M059J (cell line): ENCODE results near the gene TCF19. TPM values are rescaled to one million over a fixed set of nuclear protein-coding genes. Genes with fewer than 3 reads are reported as not detected.
A peak's percentile ranks its signal among the peaks of the same experiment; 100 is the strongest.
"Not testable (repeated sequence)": the region's sequence is repeated elsewhere in the genome, so short reads cannot be mapped to it uniquely, and the experiment has no call there.

ENCODE experiments used
- DNase-seq: peaks from one replicate; pipeline ENCODE4 v3.0.0-alpha.2; 2012; ENCODE audit warnings: low read depth
- total RNA-seq: library from RNA; depleted of rRNA; stranded (reverse); fragments of >200 nt; shearing (Covaris generic); gene quantifications from 2 replicates; pipeline ENCODE4 v1.2.3, GENCODE V29; 2014

The TCF19 gene
- total RNA-seq, 1 experiment from 2014 or later, result 130 TPM

DNA sequence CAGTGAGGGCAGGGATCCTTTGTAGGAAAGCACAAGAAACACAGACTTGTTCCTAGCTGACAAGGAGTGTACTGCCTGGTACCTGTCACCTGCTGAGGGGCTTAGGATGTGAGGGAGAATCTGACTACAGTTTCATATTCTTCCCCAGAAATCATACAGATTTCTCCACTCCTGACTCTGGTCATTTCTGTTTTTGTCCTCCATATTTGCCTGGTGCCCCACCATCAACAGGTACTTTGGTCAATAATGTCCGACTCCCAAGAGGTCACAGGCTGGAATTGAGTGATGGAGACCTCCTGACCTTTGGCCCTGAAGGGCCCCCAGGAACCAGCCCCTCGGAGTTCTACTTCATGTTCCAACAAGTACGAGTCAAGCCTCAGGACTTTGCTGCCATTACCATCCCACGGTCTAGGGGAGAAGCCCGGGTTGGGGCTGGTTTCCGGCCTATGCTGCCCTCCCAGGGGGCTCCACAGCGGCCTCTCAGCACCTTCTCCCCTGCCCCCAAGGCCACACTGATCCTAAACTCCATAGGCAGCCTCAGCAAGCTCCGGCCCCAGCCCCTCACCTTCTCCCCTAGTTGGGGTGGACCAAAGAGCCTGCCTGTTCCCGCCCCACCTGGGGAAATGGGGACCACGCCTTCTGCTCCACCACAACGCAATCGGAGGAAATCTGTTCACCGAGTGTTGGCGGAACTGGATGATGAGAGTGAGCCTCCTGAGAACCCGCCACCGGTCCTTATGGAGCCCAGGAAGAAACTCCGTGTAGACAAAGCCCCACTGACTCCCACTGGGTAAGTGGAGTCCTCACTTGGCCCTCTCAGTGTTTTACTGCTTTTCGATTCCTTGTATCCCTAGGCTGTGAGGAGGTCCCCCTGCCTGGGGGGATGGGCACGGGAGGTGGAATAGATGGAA, 3.1 kb downstream of the TCF19 start:
- DNase-seq, result no peak

DNA sequence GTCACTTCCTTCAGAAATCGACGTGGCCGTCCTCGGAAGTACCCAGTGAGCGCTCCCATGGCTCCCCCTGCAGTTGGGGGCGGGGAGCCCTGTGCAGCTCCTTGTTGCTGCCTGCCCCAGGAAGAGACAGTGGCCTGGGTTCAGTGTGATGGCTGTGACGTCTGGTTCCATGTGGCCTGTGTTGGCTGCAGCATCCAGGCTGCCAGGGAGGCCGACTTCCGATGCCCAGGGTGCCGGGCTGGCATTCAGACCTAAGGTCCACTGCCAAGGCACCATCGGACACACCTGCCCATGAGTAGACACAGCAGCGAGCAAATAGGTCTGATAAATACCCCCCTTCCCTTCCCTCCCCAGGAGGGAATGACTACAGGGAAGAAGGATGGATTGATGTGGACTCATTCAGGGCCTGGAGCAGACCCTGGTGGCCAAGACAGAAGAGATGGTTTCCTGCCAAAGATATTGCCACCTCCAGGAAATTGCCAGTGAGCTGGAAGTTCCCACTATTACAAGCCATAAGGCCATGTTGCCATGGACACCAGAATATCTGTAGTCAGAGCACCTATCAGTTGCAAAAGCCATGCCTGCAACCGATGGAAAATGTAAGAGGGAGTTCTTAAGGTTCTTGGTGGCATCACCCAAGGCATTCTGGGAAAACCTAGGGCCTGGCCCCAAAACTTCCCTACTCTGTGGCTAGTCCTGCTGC, 4.2 kb downstream of the TCF19 start:
- no peak for DNase-seq

DNA sequence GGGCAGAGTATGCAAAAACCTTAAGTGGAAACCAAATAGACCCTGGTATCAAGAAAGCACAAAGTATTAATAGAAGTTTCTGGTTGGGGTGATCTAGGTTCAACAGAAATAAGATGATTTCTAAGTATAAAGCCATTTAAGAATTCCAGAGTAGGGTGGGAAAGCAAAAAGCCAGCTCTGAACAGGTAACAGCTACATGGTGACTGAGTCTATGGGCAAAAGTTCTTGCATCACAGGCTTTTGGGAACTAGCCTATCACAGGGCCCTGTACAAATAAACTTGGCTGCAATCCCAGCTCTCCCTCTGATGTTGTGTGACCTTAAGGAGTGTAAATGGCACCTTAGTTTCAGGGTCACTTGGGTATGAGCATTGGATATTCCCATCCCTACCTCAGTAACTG, 5.5 kb downstream of the TCF19 start:
- peak; percentile 52 for DNase-seq

DNA sequence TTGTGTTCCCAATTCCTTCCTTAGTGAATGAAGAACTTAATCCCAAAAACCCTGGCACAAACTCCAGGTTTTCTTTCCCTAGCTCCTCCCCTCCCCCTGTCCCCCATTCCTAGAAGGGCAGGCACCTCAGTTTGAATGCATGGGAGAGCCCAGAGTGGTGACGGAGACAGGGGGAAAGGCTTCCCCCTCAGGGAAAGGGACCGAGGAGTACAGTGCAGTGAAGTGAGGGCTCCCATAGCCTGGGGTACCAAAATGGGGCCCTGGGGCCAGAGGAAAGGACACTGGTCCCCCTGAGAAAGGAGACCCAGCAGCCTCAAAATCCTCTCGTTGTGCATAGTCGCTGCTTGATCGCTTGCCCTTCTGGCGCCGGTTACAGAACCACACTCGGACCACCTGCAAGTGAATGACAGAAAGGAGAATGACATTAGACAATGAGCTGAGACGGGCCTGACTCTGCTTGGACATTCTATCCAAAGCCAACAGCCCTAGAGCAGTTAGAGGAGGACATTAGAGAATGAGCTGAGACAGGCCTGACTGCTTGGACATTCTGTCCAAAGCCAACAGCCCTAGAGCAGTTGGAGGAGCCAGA, 6.2 kb downstream of the TCF19 start:
- not testable (repeated sequence) for DNase-seq

DNA sequence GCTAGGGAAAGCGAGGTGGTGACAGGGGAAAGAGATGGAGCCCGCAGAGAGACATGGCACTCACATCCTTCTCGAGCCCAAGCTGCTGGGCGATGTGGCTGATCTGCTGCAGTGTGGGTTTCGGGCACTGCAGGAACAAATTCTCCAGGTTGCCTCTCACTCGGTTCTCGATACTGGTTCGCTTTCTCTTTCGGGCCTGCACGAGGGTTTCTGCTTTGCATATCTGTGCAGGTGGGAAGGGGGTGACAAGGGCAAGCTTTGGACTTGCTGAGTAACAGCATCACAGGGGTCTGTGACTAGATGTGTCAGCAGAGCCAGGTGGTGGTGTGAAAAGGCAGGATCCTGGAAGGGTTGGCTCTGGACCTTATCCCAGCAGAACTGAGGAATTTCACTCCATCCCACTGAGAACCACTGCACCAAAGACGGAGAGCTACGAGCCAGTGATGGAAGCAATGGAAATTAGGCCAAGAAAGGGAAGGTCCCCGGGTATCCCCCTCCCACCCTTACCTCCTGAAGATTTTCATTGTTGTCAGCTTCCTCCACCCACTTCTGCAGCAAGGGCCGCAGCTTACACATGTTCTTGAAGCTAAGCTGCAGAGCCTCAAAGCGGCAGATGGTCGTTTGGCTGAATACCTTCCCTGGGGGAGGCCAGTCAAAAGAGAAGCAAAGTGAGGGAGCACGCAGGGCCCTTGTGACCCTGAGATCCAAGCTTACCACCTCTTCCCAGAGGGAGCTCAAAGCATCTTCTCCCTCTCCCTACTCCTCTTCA, 6.9 kb downstream of the TCF19 start:
- not testable (repeated sequence) for DNase-seq

DNA sequence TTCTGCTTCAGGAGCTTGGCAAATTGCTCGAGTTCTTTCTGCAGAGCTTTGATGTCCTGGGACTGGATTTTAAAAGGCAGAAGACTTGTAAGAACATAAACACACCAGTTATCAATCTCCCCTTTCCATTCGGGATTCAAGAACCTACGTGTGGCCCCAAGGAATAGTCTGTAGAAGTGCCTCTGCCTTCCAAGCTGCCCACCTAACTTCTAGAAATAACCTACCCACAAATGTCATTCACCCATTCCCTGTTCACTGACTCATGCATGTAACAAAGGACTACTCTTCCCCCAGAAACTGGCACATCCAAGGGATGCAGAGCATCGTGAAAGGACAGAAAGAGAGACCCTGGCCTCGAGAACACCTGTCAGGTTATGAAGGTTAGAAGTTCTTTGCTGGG, 7.6 kb downstream of the TCF19 start:
- DNase-seq, result no peak

DNA sequence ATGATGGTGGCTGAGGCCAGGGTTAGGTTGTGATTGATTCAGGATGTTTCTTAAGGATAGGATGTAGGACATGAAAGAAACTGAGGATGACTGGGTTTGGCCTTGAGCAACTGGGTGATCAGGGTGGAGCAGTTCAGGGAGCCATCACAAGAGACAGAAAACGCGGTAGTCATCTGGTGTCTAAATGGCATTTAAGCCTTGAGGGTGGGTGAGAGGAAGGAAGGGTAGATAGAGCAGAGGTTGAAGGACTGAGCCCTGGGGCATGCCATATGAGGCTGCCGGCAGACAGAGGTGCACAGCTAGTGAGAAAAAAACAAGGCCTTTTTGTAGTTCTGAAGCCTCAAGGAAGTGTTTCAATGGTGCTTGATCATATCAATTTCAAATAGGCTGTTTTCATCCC, 10.2 kb downstream of the TCF19 start:
- DNase-seq, result no peak

DNA sequence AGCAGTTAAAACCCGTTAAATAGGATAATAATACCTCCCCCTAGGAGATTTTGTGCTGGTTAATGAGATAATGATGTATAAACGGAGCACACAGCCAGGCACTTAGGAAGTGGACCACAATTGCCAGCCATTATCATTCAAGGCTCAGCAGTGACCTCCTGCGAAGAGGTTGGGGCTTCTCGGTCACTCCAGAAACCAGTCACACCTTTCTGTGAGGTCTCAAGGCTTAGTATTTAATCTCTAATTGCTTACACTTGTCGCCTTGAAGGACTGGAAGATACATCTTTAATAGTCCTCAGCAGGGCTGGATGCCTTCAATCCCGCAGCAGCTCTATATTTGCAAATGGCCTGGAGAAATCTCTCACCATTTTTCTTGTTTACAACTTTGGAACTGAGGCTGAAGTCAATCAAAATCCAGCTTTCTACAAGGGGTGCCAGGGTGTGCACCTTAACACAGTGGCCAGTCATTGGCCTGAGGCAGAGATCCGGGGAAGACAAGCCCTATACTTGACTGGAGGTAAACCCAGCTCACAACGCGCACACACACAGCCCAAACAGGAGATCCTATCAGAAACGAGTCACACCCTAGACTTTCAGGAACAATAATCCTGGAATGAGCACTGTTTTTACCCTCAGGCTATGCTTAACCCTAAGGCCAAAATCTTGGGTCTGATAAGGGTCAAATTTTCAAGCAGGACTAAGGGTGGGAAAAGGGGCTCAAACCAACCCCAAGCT, 10.9 kb downstream of the TCF19 start:
- DNase-seq, result peak; percentile 52

DNA sequence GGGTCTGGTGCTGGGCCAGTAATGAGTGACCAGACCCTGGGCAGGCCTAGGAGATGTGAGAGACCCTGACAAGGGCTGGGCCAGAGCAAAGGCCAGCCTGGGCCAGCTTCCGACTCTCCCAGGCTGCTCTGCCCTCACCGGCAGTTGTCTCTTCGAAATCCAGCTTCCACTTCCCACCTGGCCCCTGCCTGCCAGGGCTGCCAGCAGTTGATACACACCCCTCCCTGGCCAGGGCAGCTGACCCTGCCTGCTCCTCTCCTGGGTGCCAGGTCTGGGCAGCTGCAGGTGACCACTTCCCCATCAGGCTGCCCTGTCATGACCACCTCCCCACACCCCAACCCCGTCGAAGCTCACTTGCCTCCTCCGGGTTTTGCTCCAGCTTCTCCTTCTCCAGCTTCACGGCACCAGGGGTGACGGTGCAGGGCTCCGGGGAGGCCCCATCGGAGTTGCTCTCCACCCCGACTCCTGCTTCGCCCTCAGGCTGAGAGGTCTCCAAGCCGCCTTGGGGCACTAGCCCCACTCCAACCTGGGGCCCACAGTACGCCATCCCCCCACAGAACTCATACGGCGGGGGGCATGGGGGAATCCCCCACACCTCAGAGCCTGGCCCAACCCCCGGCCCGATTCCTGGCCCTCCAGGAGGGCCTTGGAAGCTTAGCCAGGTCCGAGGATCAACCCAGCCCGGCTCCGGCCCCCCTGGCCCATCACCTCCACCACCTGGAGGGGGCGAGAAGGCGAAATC, 11.6 kb downstream of the TCF19 start:
- not testable (repeated sequence) for DNase-seq

DNA sequence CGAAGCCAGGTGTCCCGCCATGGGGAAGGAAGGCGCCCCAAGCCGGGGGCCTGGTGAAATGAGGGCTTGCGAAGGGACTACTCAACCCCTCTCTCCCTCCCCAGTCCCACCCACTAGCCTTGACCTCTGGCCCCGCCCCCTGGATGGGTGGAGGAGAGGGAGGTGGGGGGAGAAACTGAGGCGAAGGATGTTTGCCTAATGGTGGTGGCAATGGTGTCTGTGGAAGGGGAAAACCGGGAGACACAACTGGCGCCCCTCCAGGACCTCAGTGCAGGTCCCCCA, 12.2 kb downstream of the TCF19 start, which contains the start of gene POU5F1:
TSS of gene POU5F1 (minus strand) at position 83 of the 282 bp plus-strand sequence. CDS start at position 21, 62 bp downstream.
- DNase-seq, result no peak

DNA sequence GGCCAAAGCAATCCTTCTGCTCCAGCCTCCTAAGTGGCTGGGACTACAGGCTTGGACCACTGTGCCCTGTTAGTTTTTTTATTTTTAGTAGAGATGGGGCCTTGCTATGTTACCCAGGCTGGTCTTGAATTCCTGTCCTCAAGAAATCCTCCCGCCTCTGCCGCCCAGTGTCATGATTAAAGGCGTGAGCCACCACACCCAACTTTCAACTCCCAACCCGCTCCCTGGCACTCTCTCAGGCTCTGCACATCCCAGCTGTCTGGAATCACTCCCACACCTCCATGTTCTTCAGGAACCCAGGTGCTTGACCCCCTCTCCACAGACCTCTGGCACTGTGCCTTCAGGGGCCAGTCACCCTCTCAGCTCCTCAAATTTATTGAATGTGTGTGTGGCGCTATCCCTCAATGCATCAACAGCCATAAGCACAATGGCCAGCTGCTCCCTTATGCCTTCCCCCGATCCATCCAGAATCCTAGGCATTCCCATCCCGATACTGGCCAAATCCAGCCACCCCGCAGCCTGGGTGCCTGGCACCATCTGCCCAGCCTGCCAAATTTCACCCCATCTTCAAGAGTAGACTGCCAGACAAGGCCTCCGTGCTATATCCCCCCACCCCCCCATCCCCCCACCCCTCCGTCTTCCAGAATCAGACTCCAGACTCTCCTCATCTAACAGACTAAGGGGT, 12.7 kb downstream of the TCF19 start:
- no peak for DNase-seq

DNA sequence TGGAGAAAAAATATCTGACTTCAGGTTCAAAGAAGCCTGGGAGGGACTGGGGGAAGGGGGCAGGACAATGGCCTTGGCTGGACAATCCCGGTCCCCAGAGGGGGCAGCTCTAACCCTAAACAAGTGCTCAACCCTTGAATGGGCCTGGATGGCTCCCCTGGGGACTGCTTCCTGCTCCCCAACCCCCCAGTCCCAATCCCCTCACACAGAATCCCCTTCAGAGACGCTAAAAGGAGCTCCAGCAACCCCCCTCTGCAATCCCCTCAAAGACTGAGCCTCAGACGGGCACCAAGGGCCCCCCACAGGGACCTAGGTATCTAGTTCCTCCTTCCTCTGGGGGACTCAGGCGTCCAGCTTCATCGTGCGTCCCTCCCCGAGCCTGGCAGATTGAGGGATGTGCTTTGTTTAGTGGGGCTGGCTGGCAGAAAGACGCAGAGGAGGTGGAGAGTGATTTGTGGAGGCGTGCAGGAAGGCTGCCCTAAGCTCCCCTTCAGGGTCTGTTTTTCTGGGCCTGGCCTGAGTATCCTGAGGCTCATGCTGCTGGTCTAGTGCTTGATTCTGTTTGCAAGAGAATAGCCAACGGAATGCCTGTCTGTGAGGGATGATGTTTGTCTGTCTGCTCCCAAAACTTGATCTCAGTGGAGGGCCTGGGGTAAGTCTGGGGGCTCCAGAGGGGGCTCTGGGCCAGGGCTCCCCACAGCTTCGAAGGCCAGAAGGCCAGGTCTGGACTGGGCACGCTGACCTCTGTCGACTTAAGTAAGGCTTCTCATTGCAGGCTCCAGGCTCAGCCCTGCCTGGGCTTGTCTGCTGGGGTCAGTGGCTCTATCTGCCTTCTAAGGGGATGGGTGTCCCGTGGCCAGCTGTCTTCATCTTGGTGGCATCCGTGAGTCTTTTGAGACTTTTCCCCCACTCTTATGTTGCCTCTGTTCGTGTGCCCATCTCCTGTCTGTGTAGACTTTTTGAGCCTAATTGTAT, 13.8 kb downstream of the TCF19 start:
- DNase-seq, result no peak

DNA sequence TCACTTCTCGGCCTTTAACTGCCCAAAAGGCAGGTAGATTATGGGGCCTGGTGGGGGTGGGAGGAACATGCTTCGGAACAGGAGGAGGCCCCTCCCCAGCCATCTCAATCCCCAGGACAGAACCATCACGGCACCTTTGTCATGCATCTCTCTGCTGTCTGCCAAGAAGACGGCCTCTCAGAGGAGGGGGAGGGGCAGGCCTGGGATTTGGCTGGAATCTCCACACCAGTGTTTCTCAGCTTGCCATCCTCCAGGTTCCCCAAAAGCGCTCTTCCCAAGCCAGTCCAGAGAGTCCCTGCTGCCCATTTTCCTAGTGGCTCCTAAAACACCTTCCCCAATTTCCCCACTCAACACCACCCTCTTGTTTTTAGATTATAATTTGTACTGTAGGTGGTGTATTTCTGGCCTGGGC, 14.6 kb downstream of the TCF19 start:
- DNase-seq, result no peak

DNA sequence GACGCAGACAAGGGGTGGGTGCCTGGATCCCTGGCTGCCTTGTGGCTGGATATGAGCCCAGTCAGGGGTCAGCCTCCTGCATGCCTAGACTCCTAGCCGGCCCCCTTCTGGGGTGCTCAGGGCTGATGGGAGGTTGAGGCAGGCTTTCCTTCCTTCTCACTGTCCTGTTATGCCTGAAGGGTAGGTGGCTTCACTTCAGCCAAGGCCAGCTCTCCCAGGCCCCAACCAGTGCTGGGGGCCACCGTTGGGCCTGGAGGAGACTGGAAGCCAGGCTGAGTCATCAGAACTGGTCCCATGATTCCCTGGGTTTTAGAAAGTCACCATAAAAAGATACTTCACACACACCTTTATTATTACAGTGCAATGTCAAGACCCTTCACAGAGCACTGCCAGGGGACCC, 15.0 kb downstream of the TCF19 start:
- peak; percentile 46 for DNase-seq

DNA sequence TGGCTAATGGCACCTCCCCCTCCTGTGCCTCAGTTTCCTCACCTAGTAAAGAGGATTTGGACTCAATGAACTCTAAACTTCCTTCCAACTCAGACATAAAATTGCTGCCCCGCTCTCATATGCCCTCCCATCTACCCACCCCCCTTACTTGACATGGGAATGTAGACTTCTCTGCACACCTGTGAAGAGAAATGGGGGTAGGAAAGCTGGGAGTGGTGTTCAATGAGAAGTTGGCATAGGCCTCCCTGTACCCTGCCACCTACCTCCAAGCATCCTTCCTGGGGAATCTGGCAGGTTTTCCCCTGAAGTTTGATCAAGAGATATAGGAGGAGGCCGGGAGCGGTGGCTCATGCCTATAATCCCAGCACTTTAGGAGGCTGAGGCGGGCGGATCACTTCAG, 16.0 kb downstream of the TCF19 start:
- no peak for DNase-seq

DNA sequence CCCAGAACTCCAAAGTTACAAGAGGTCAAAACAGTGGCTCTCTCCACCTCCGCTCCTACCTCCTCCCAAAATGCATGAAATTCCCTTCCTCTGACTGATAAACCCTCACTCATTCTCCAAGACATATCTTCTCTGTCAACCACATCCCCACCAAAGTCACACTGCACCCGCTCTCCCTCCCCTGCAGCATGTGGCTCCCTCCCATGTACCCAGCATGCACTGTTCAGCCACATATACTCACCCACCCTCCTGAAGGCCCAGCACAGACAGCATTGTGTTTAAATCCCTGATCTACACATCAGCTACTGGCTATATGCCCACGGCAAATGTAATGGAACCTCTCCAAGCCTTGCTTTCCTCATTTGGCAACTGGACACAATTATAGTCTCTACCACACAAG, 17.6 kb downstream of the TCF19 start:
- peak; percentile 69 for DNase-seq

DNA sequence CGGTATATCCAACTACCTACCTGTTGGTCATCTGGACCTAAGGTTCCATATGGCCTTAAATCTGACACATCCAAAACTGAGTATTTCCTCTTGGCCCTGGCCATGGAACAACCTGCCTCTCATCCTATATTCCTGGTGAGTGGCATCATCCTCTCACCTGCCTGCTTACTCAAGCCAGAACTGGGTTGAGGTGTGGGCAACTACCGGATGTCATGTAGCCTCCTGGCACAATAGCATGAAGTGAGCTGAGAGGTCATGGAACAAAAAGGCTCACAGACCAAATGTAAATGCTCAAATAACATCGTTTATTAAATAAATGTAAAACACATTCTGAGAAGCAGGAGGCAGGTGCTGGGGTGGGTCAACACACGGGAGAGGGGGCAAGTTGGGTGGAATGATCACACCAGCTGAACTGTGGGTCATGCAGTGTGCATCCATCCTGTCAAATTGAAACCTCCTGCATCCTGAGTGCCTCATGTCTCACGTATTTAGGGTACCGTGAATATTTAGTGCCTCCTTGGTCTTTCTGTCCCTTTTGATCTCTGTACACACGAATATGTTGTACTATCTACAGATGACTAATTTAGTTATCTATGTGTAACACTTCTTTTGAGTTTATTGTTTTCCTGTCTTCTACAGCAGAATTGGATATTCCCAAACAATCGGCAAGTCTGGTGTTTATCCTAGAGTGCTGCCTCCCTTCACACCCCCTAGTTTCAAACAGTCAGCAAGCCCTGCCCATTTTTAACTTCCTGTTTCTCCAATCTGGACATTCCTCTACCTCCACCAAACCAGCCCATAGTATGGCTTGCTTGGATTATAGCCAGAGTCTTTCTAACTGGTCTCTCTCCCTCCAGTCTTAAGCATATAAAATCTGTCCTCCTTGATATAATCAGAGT, 20.0 kb downstream of the TCF19 start:
- DNase-seq, result no peak

DNA sequence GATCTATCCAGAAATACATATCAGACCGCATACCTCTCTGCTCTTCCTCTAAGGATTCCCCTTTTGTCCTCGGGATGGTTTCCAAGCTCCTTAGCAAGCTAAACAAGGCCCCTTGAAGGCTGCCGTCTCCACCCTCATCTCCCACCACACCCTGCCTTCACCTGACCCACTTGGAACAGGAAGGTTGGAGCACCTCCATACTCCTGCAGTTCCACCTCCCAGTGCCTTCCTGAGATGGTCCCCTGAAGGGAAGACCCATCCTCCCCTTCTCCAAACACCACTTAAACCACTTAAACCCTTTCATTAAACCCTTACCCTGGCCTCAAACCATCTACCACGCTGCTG, 20.6 kb downstream of the TCF19 start:
- DNase-seq, result no peak
